ENCODE results near the gene TUBGCP4.

TUBGCP4 gene

GRCh38 chr15:43404130-43404529 is 33.2 kb downstream of the TUBGCP4 start:
- no peak for DNase-seq

- no peak for DNase-seq
Observed at GRCh38 chr15:43406189-43406588, 35.3 kb downstream of the TUBGCP4 start.

- DNase-seq, result no peak
Observed at GRCh38 chr15:43406808-43407207, 35.9 kb downstream of the TUBGCP4 start.

- DNase-seq, result no peak
Observed at GRCh38 chr15:43408789-43409188, 37.9 kb downstream of the TUBGCP4 start.

GRCh38 chr15:43410572-43411214 is 39.8 kb downstream of the TUBGCP4 start:
- no peak for DNase-seq

- no peak for DNase-seq
Observed at GRCh38 chr15:43412096-43412495, 41.2 kb downstream of the TUBGCP4 start.

- no peak for DNase-seq
Observed at GRCh38 chr15:43414196-43414595, 43.3 kb downstream of the TUBGCP4 start.

- no peak for DNase-seq
Observed at GRCh38 chr15:43420435-43420834, 49.5 kb downstream of the TUBGCP4 start.

- no peak for DNase-seq
Observed at GRCh38 chr15:43420876-43421275, 50.0 kb downstream of the TUBGCP4 start.

GRCh38 chr15:43423793-43424192 is 52.9 kb downstream of the TUBGCP4 start:
- DNase-seq, result no peak

GRCh38 chr15:43429687-43430086 is 58.8 kb downstream of the TUBGCP4 start:
- DNase-seq, result no peak

- no peak for DNase-seq
Observed at GRCh38 chr15:43433165-43433564, 62.3 kb downstream of the TUBGCP4 start.

- no peak for DNase-seq
Observed at GRCh38 chr15:43433661-43434303, 62.9 kb downstream of the TUBGCP4 start.

GRCh38 chr15:43434446-43434845 is 63.5 kb downstream of the TUBGCP4 start:
- DNase-seq, result no peak

- no peak for DNase-seq
Observed at GRCh38 chr15:43436395-43436794, 65.5 kb downstream of the TUBGCP4 start.

- no peak for DNase-seq
Observed at GRCh38 chr15:43439268-43439667, 68.4 kb downstream of the TUBGCP4 start.

GRCh38 chr15:43440721-43441281 is 69.9 kb downstream of the TUBGCP4 start:
- DNase-seq, result no peak

- no peak for DNase-seq
Observed at GRCh38 chr15:43441316-43441715, 70.4 kb downstream of the TUBGCP4 start.

GRCh38 chr15:43446344-43446743 is 75.4 kb downstream of the TUBGCP4 start:
- no peak for DNase-seq

- DNase-seq, result no peak
Observed at GRCh38 chr15:43449981-43450380, 79.1 kb downstream of the TUBGCP4 start.
